K562 (cell line): ENCODE results near the gene ZBTB8A. TPM values are rescaled to one million over a fixed set of nuclear protein-coding genes. Genes with fewer than 3 reads are reported as not detected.
A peak's percentile ranks its signal among the peaks of the same experiment; 100 is the strongest.

Experiments
- ARHGAP35 ChIP-seq: fragments of 450-650 bp; IDR thresholded peaks from 2 replicates; pipeline ENCODE4 v1.6.1; 2018; ENCODE audit not compliant: partially characterized antibody
- ARID1B ChIP-seq: fragments of 450-650 bp; IDR thresholded peaks from 2 replicates; pipeline ENCODE4 v1.6.1; 2016; ENCODE audit warnings: antibody characterized with exemption, mild to moderate bottlenecking, inconsistent platforms
- BRF1 ChIP-seq: IDR thresholded peaks from 3 replicates; pipeline ENCODE4 v1.6.1; 2011; ENCODE audit warnings: borderline replicate concordance, mild to moderate bottlenecking; ENCODE audit not compliant: insufficient read length; ENCODE audit errors: extremely low read depth
- CCAR2 ChIP-seq: fragments of 200-400 bp; formaldehyde crosslinking; IDR thresholded peaks from 2 replicates; pipeline ENCODE4 v1.6.1; 2017; ENCODE audit warnings: mild to moderate bottlenecking, low read depth, low read length
- CREB3L1 ChIP-seq: fragments of 450-650 bp; IDR thresholded peaks from 2 replicates; pipeline ENCODE4 v1.6.1; 2014; ENCODE audit warnings: low read depth, mild to moderate bottlenecking, moderate library complexity, borderline replicate concordance
- CSDE1 ChIP-seq, 2 experiments: fragments of 450-650 bp; IDR thresholded peaks; 2 replicates each; pipeline ENCODE4 v1.6.1; 2016; ENCODE audit warnings: mild to moderate bottlenecking in 1 of 2
- DACH1 ChIP-seq: fragments of 450-650 bp; IDR thresholded peaks from 2 replicates; pipeline ENCODE4 v1.6.1; 2018; ENCODE audit not compliant: partially characterized antibody
- HLTF ChIP-seq: fragments of 450-650 bp; IDR thresholded peaks from 2 replicates; pipeline ENCODE4 v1.6.1; 2016
- ILF3 ChIP-seq: fragments of 450-650 bp; IDR thresholded peaks from 2 replicates; pipeline ENCODE4 v1.6.1; 2018; ENCODE audit warnings: antibody characterized with exemption, mild to moderate bottlenecking, moderate library complexity, borderline replicate concordance
- KLF1 ChIP-seq: fragments of 450-650 bp; IDR thresholded peaks from 2 replicates; pipeline ENCODE4 v1.6.1; 2016; ENCODE audit warnings: missing genetic modification characterization, missing compliant biosample characterization
- LARP7 ChIP-seq: fragments of 450-650 bp; IDR thresholded peaks from 2 replicates; pipeline ENCODE4 v1.6.1; 2016
- NFATC3 ChIP-seq: fragments of 450-650 bp; IDR thresholded peaks from 2 replicates; pipeline ENCODE4 v1.6.1; 2017; ENCODE audit warnings: mild to moderate bottlenecking
- POU5F1 ChIP-seq: fragments of 150-350 bp; IDR thresholded peaks from 2 replicates; pipeline ENCODE4 v1.6.1; 2014; ENCODE audit warnings: borderline replicate concordance, low read length, low read depth, mild to moderate bottlenecking; ENCODE audit not compliant: partially characterized antibody
- RHOXF2B ChIP-seq: fragments of 250-450 bp; sonication (Bioruptor Pico); conservative IDR thresholded peaks from 2 replicates; pipeline ENCODE4 v1.5.1; 2021
- SIX5 ChIP-seq, 2 experiments: IDR thresholded peaks; 2 replicates each; pipeline ENCODE4 v1.6.1; 2011; ENCODE audit warnings: low read length in 2 of 2, borderline replicate concordance in 1 of 2, low read depth in 1 of 2, mild to moderate bottlenecking in 1 of 2, moderate library complexity in 1 of 2; ENCODE audit not compliant: insufficient read depth in 1 of 2
- TCFL5 ChIP-seq: fragments of 250-450 bp; sonication (Bioruptor Pico); conservative IDR thresholded peaks from 2 replicates; pipeline ENCODE4 v1.6.1; 2021; ENCODE audit warnings: mild to moderate bottlenecking, moderate library complexity, matching md5 sums
- XRCC3 ChIP-seq: fragments of 450-650 bp; IDR thresholded peaks from 2 replicates; pipeline ENCODE4 v1.6.1; 2017; ENCODE audit warnings: mild to moderate bottlenecking, moderate library complexity
- ZNF174 ChIP-seq: fragments of 250-450 bp; sonication (Bioruptor Pico); IDR thresholded peaks from 2 replicates; pipeline ENCODE4 v1.4.0; 2020; ENCODE audit warnings: mild to moderate bottlenecking
- ZNF239 ChIP-seq: fragments of 250-450 bp; sonication (Bioruptor Pico); IDR thresholded peaks from 2 replicates; pipeline ENCODE4 v1.4.0; 2020; ENCODE audit warnings: mild to moderate bottlenecking
- ZNF445 ChIP-seq: fragments of 250-450 bp; sonication (Bioruptor Pico); IDR thresholded peaks from 2 replicates; pipeline ENCODE4 v1.4.0; 2020; ENCODE audit warnings: low read depth, mild to moderate bottlenecking, moderate library complexity
- ZNF696 ChIP-seq: fragments of 250-450 bp; sonication (Bioruptor Pico); conservative IDR thresholded peaks from 2 replicates; pipeline ENCODE4 v1.4.0; 2020; ENCODE audit warnings: mild to moderate bottlenecking, moderate library complexity
- ZNF764 ChIP-seq: fragments of 250-450 bp; sonication (Bioruptor Pico); IDR thresholded peaks from 2 replicates; pipeline ENCODE4 v1.4.0; 2020; ENCODE audit warnings: low read depth, mild to moderate bottlenecking, moderate library complexity
- ZSCAN32 ChIP-seq: fragments of 450-650 bp; formaldehyde crosslinking; IDR thresholded peaks from 2 replicates; pipeline ENCODE4 v1.4.0; 2020; ENCODE audit warnings: mild to moderate bottlenecking, moderate library complexity
- polyA plus RNA-seq, 8 experiments: library from polyadenylated mRNA; depleted of rRNA in 4 of 8; stranded (reverse) in 5 of 8; unstranded in 3 of 8; fragments of >200 nt; fragmentation: Nextera tagmentation in 2 of 8; fragmentation: Illumina TruSeq in 1 of 8; extraction: Ambion mirVana in 2 of 8; extraction: Trizol in 1 of 8; gene quantifications; 2 replicates each; pipeline versions ENCODE4 v1.2.1 to v1.2.3, GENCODE V29; 2011 to 2014; ENCODE audit warnings: inconsistent platforms in 1 of 8, missing spikeins in 1 of 8
- total RNA-seq, 7 experiments: library from RNA; depleted of rRNA in 6 of 7; stranded (reverse); fragments of >200 nt in 6 of 7; fragmentation: Illumina TruSeq in 2 of 7; extraction: Trizol in 2 of 7; gene quantifications; 2 replicates each; pipeline versions ENCODE4 v1.2.1 to v1.2.3, GENCODE V29; 2011 to 2021; ENCODE audit warnings: low replicate concordance in 1 of 7
- TF ChIP-seq, protein P1 (sequence below): sonication (generic); formaldehyde crosslinking; IDR thresholded peaks from 2 replicates; pipeline ENCODE4 v1.8.1; 2023; ENCODE audit warnings: mild to moderate bottlenecking, missing genetic modification reagents, moderate library complexity
- TF ChIP-seq, protein P2 (sequence below): fragments of 250-450 bp; sonication (Bioruptor Pico); IDR thresholded peaks from 2 replicates; pipeline ENCODE4 v1.4.0; 2020; ENCODE audit warnings: mild to moderate bottlenecking, moderate library complexity, borderline replicate concordance

The ZBTB8A gene
- total and polyA plus RNA-seq, 9 of the 15 experiments (the other 6 are each of a cell fraction or from before 2014, with no cell fraction given): 0.01 to 0.64 (median 0.09) TPM

DNA sequence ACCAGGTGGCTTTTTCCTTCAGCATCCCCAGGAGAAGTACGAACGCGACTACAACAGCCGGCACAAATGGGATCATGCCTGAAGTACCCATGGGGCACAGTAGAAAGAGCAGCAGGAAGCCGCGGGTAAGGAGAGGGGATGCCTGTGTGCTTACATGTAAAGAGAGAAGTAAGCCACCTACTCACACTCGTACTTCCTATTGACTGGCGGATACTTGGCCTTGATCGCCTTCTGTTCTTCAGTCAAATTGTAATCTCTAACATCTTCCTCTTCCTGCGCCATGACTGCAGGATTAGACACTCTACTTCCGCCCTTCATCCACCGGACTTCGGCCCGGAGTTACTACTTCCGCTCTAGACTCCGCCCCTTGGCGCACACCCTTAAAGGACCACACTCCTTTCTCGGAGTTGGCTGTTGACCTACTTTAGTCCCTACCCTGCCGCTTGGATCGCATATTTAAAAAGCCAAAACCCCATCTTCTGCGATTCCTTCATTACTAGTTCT is 111.1 kb downstream of the ZBTB8A start, which contains the start of gene ZBTB8OS (continued):
- TF ChIP-seq, protein P1, sequence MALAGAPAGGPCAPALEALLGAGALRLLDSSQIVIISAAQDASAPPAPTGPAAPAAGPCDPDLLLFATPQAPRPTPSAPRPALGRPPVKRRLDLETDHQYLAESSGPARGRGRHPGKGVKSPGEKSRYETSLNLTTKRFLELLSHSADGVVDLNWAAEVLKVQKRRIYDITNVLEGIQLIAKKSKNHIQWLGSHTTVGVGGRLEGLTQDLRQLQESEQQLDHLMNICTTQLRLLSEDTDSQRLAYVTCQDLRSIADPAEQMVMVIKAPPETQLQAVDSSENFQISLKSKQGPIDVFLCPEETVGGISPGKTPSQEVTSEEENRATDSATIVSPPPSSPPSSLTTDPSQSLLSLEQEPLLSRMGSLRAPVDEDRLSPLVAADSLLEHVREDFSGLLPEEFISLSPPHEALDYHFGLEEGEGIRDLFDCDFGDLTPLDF (CRISPR knock-in tag): no peak
- TF ChIP-seq ZNF239 (CRISPR knock-in tag) (no peak), KLF1 (tag) (no peak), ZNF174 (CRISPR knock-in tag) (no peak), ZNF696 (CRISPR knock-in tag) (no peak), ZNF764 (CRISPR knock-in tag) (no peak), ARID1B (0 out of 2 replicates have a peak, but pooled peaks have one; percentile 22), ZNF445 (CRISPR knock-in tag) (no peak), CCAR2 (no peak), HLTF (no peak), LARP7 (no peak), CSDE1 (IDR thresholded peaks at IDR 0.05) (peak in 1 of 2 experiments; percentile 51; a peak in 2 of 4 replicates), RHOXF2B (CRISPR knock-in tag) (no peak), BRF1 (no peak), ARHGAP35 (no peak), ILF3 (no peak), POU5F1 (peak; percentile 44), NFATC3 (peak; percentile 88; the same call in 1 of the 2 replicates), XRCC3 (peak; percentile 72; the same call in 1 of the 2 replicates), SIX5 (IDR thresholded peaks at IDR 0.05; ENCODE audit: borderline replicate concordance in 1 of 2, insufficient read depth in 1 of 2, low read depth in 1 of 2, low read length in 2 of 2) (peak; percentile 34 to 61; a peak in 2 of 4 replicates), DACH1 (no peak), CREB3L1 (no peak; the same call in 1 of the 2 replicates), ZSCAN32 (CRISPR knock-in tag) (no peak), TCFL5 (CRISPR knock-in tag) (no peak)
- TF ChIP-seq, protein P2, sequence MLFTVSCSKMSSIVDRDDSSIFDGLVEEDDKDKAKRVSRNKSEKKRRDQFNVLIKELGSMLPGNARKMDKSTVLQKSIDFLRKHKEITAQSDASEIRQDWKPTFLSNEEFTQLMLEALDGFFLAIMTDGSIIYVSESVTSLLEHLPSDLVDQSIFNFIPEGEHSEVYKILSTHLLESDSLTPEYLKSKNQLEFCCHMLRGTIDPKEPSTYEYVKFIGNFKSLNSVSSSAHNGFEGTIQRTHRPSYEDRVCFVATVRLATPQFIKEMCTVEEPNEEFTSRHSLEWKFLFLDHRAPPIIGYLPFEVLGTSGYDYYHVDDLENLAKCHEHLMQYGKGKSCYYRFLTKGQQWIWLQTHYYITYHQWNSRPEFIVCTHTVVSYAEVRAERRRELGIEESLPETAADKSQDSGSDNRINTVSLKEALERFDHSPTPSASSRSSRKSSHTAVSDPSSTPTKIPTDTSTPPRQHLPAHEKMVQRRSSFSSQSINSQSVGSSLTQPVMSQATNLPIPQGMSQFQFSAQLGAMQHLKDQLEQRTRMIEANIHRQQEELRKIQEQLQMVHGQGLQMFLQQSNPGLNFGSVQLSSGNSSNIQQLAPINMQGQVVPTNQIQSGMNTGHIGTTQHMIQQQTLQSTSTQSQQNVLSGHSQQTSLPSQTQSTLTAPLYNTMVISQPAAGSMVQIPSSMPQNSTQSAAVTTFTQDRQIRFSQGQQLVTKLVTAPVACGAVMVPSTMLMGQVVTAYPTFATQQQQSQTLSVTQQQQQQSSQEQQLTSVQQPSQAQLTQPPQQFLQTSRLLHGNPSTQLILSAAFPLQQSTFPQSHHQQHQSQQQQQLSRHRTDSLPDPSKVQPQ (CRISPR knock-in tag): no peak
